Thyroid gland (tissue), 4 donors: ENCODE data around the gene ANKLE1. TPM values are rescaled to one million over a fixed set of nuclear protein-coding genes. Genes with fewer than 3 reads are reported as not detected.
A peak's percentile ranks its signal among the peaks of the same experiment; 100 is the strongest.
"Not testable (repeated sequence)": the region's sequence is repeated elsewhere in the genome, so short reads cannot be mapped to it uniquely, and the experiment has no call there.

Source experiments
- DNase-seq, 2 donors: peaks; one replicate each; pipeline ENCODE4 v3.0.0-alpha.2; 2019
- H3K27ac ChIP-seq, 3 donors: fragments of 200-600 bp; sonication (generic); 1 replicate in 2 of 3; 2 replicates in 1 of 3; pipeline ENCODE4 v1.5.1; 2016 to 2019; ENCODE audit warnings: mild to moderate bottlenecking in 1 of 3, moderate library complexity in 1 of 3
- H3K27me3 ChIP-seq: fragments of 200-600 bp; sonication (generic); one replicate; pipeline ENCODE4 v1.5.1; 2019
- H3K36me3 ChIP-seq, 2 donors: fragments of 200-600 bp; sonication (generic); one replicate each; pipeline ENCODE4 v1.5.1; 2016 to 2019
- H3K4me1 ChIP-seq, 2 donors: fragments of 200-600 bp; sonication (generic); one replicate each; pipeline ENCODE4 v1.5.1; 2017 to 2019
- H3K4me3 ChIP-seq, 3 donors: fragments of 200-600 bp; sonication (generic); replicated peaks in 1 of 3; 1 replicate in 2 of 3; 2 replicates in 1 of 3; pipeline ENCODE4 v1.5.1; 2016; ENCODE audit warnings: mild to moderate bottlenecking in 1 of 3
- H3K9me3 ChIP-seq: fragments of 200-600 bp; sonication (generic); one replicate; pipeline ENCODE4 v1.5.1; 2017
- CTCF ChIP-seq, 6 experiments: fragments of 200-600 bp in 3 of 6; fragments of 450-650 bp in 3 of 6; sonication (generic) in 3 of 6; IDR thresholded peaks; one replicate each; pipeline ENCODE4 v1.5.1; 2016 to 2019; ENCODE audit warnings: antibody characterized with exemption in 6 of 6, mild to moderate bottlenecking in 2 of 6, inconsistent platforms in 1 of 6, moderate library complexity in 1 of 6
- POLR2A ChIP-seq, 2 donors: fragments of 450-650 bp; IDR thresholded peaks; one replicate each; pipeline ENCODE4 v1.6.1; 2017; ENCODE audit warnings: antibody characterized with exemption in 2 of 2, mild to moderate bottlenecking in 2 of 2, moderate library complexity in 1 of 2
- WGBS, 2 donors: methylation state at CpG; one replicate each; pipeline ENCODE4 v1.1.5; 2017; 5-methylcytosine and 5-hydroxymethylcytosine counted together
- intact Hi-C: fragments of 100-400 bp; cut with DNase I; formaldehyde crosslinking; loops from one replicate; pipeline ENCODE4 v1.15.1; 2023
- total RNA-seq, 4 donors: library from RNA; depleted of rRNA; stranded (reverse); fragments of >200 nt; gene quantifications; one replicate each; pipeline ENCODE4 v1.2.3, GENCODE V29; 2016

The ANKLE1 gene
- total RNA-seq, 4 donors from 2014 or later: 0.11 to 0.40 (median 0.27) TPM

- H3K27ac ChIP-seq: peak overlapping the region in 1 of 3 donors; percentile 4
- peak; percentile 41 to 54 for DNase-seq
- peak overlapping the region in 1 of 3 donors; percentile 23 for H3K4me3 ChIP-seq
- intact Hi-C loops: loop anchor here (5.0 kb wide), 1 partner anchor 95 kb away; no protein-coding TSS in a partner anchor
- H3K4me1 ChIP-seq: no peaks in the 10 kb centered on the region
- no peaks in the 10 kb centered on the region for H3K9me3 ChIP-seq
- no peaks in the 10 kb centered on the region for H3K27me3 ChIP-seq
- TF ChIP-seq POLR2A (IDR thresholded peaks at IDR 0.05) (no peak), CTCF (IDR thresholded peaks at IDR 0.05) (peak in 5 of 6 experiments; percentile 21 to 49 (median 38))
- no peaks in the 10 kb centered on the region for H3K36me3 ChIP-seq
- WGBS, 2 donors: 25 to 32% methylated on average over 14 to 28 of the region's 46 CpGs
Measured at GRCh38 chr19:17292301-17293074, 10.8 kb downstream of the ANKLE1 start.

GRCh38 chr19:17293605-17294004 is 11.9 kb downstream of the ANKLE1 start:
- WGBS, 2 donors: 85 to 96% methylated on average over 14 of the region's 14 CpGs
- no peak for DNase-seq
- Histone ChIP-seq H3K27me3 (no peaks in the 10 kb centered on the region), H3K4me3 (no peak overlapping the region), H3K9me3 (no peaks in the 10 kb centered on the region), H3K4me1 (no peaks in the 10 kb centered on the region), H3K27ac (no peak overlapping the region), H3K36me3 (no peaks in the 10 kb centered on the region)
- intact Hi-C loops: loop anchor here (5.0 kb wide), 1 partner anchor 94 kb away; no protein-coding TSS in a partner anchor
- TF ChIP-seq CTCF (IDR thresholded peaks at IDR 0.05) (no peak), POLR2A (IDR thresholded peaks at IDR 0.05) (no peak)

GRCh38 chr19:17294051-17294891 is 12.6 kb downstream of the ANKLE1 start:
- Histone ChIP-seq H3K36me3 (no peaks in the 10 kb centered on the region), H3K9me3 (no peaks in the 10 kb centered on the region), H3K4me3 (no peak overlapping the region), H3K27ac (no peak overlapping the region), H3K27me3 (no peaks in the 10 kb centered on the region), H3K4me1 (no peaks in the 10 kb centered on the region)
- intact Hi-C loops: loop anchor here (5.0 kb wide), 1 partner anchor 93 kb away; no protein-coding TSS in a partner anchor
- WGBS, 2 donors: 86 to 94% methylated on average over 14 to 27 of the region's 48 CpGs
- no peak for TF ChIP-seq POLR2A (IDR thresholded peaks at IDR 0.05)
- DNase-seq: peak in 1 of 2 donors; percentile 8

GRCh38 chr19:17295551-17295950 is 13.8 kb downstream of the ANKLE1 start:
- 97 to 98% methylated on average over 6 of the region's 6 CpGs for WGBS, 2 donors
- H3K4me1 ChIP-seq, H3K27ac ChIP-seq, intact Hi-C loops, H3K9me3 ChIP-seq, H3K36me3 ChIP-seq, H3K27me3 ChIP-seq, DNase-seq, H3K4me3 ChIP-seq: not testable (repeated sequence)

GRCh38 chr19:17296273-17296672 is 14.6 kb downstream of the ANKLE1 start:
- H3K27me3 ChIP-seq: no peaks in the 10 kb centered on the region
- H3K4me1 ChIP-seq: no peaks in the 10 kb centered on the region
- DNase-seq: no peak
- 55 to 78% methylated on average over 4 of the region's 4 CpGs for WGBS, 2 donors
- no peaks in the 10 kb centered on the region for H3K9me3 ChIP-seq
- no peak overlapping the region for H3K4me3 ChIP-seq
- intact Hi-C loops: no loop called here
- TF ChIP-seq CTCF (IDR thresholded peaks at IDR 0.05) (no peak), POLR2A (IDR thresholded peaks at IDR 0.05) (no peak)
- peaks cover 0 to 2% of the 10 kb centered on the region in 2 donors for H3K36me3 ChIP-seq
- H3K27ac ChIP-seq: no peak overlapping the region
